ENCODE data around the gene HOXB8. TPM values are rescaled to one million over a fixed set of nuclear protein-coding genes. Genes with fewer than 3 reads are reported as not detected.

HOXB8 gene
- total RNA-seq, 1 experiment from 2014 or later: 28.2 TPM

DNA sequence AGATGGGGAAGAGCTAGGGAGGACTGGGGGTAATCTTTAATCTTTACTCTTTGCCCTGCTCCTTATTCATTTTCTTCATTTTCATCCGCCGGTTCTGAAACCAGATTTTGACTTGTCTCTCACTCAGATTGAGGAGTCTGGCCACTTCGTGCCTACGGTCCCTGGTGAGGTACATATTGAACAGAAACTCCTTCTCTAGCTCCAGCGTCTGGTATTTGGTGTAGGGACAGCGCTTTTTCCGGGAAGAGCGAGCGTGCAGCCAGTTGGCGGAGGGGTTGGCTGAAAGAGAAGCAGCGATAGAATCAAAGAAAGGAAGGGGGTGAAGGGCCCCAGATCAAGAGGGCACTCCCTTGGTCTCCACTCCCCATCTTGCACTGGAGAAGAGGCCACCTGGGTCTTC, 7.8 kb upstream of the HOXB8 start:
- H3K27me3 Mint-ChIP-seq (ENCODE audit: unreplicated experiment): peaks cover 84% of the 10 kb centered on the region
- intact Hi-C loops (cut with micrococcal nuclease; ENCODE audit: unreplicated experiment): no loop called here
- peaks cover 71% of the 10 kb centered on the region for H3K4me1 Mint-ChIP-seq (ENCODE audit: low read depth, unreplicated experiment)

DNA sequence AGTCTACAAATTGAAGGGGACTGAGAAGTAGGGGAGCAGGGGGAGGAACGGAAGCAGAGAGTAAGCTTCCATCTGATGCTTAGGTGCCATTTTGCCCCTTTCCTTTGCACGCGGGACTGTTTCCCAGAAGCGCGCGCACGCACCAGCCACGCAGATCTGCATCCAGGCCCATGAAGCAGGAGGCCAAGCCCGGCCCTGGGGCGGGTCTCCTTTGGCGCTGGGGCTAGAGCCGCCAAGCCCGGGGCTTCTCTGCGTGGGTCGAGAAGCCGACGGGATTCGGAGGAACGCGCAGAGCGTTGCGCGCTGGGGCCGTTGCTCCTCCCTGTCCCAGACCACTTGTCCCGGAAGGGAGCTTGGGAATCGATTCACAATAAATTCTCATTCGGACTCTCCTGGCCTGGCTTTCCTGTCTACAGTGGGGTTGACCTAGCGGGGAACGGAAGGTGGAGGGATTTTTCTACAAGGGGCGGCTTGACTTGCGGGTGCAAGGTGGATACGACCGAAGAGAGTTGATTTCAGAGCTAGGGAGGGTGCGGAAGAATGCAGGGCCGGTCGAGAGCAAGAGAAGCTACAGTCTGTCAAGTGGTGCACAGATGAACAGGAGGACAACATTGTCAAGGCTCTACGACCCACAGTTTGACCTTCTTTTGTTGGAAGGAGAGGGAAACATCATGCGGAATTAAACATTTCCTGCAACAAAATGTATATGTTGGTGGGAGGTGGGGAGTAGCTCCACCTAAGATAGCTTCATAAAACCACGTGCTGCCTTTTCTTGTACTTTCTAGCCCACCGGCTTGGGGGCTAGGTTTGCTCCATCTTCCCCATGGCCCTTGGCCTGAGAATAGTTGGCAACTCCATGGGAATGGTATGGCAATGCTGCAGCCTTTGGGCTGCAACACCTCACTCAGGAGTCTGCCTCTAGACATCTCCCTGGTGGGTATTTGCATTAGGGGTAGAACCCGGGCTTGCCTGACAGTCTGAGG, 6.6 kb upstream of the HOXB8 start:
- Mint-ChIP-seq H3K27ac (ENCODE audit: unreplicated experiment) (peak overlapping the region; percentile 90), H3K4me3 (ENCODE audit: low read depth, unreplicated experiment) (peak overlapping the region; percentile 88), H3K27me3 (ENCODE audit: unreplicated experiment) (peaks cover 88% of the 10 kb centered on the region), H3K9me3 (ENCODE audit: low read depth, unreplicated experiment) (no peaks in the 10 kb centered on the region), H3K4me1 (ENCODE audit: low read depth, unreplicated experiment) (peaks cover 74% of the 10 kb centered on the region), H3K36me3 (ENCODE audit: insufficient read depth, unreplicated experiment) (peaks cover 98% of the 10 kb centered on the region)
- no TSS peak for BruUV-seq (replicated peaks)
- no peak for DNase-seq
- intact Hi-C loops (cut with micrococcal nuclease; ENCODE audit: unreplicated experiment): no loop called here
- CTCF ChIA-PET: interaction anchor here (0.6 to 1.0 kb wide), 3 partner anchors 9 to 20 kb away, joined by 3 to 4 read pairs (median 3); no protein-coding TSS in a partner anchor
- TF ChIP-seq, protein P1, sequence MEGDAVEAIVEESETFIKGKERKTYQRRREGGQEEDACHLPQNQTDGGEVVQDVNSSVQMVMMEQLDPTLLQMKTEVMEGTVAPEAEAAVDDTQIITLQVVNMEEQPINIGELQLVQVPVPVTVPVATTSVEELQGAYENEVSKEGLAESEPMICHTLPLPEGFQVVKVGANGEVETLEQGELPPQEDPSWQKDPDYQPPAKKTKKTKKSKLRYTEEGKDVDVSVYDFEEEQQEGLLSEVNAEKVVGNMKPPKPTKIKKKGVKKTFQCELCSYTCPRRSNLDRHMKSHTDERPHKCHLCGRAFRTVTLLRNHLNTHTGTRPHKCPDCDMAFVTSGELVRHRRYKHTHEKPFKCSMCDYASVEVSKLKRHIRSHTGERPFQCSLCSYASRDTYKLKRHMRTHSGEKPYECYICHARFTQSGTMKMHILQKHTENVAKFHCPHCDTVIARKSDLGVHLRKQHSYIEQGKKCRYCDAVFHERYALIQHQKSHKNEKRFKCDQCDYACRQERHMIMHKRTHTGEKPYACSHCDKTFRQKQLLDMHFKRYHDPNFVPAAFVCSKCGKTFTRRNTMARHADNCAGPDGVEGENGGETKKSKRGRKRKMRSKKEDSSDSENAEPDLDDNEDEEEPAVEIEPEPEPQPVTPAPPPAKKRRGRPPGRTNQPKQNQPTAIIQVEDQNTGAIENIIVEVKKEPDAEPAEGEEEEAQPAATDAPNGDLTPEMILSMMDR (IDR thresholded peaks at IDR 0.05; ENCODE audit: unreplicated experiment): no peak

More for the DNA sequence above, 7.8 kb upstream of the HOXB8 start:
- Mint-ChIP-seq H3K4me3 (ENCODE audit: low read depth, unreplicated experiment) (peak overlapping the region; percentile 88), H3K9me3 (ENCODE audit: low read depth, unreplicated experiment) (no peaks in the 10 kb centered on the region), H3K27ac (ENCODE audit: unreplicated experiment) (peak overlapping the region; percentile 50), H3K36me3 (ENCODE audit: insufficient read depth, unreplicated experiment) (peaks cover 98% of the 10 kb centered on the region)
- CTCF ChIA-PET: interaction anchor here (0.9 kb wide), 1 partner anchor 10 kb away, joined by 3 read pairs; no protein-coding TSS in a partner anchor
- DNase-seq: no peak
- no TSS peak for BruUV-seq (replicated peaks)
- TF ChIP-seq, protein P1 (IDR thresholded peaks at IDR 0.05; ENCODE audit: unreplicated experiment): no peak

DNA sequence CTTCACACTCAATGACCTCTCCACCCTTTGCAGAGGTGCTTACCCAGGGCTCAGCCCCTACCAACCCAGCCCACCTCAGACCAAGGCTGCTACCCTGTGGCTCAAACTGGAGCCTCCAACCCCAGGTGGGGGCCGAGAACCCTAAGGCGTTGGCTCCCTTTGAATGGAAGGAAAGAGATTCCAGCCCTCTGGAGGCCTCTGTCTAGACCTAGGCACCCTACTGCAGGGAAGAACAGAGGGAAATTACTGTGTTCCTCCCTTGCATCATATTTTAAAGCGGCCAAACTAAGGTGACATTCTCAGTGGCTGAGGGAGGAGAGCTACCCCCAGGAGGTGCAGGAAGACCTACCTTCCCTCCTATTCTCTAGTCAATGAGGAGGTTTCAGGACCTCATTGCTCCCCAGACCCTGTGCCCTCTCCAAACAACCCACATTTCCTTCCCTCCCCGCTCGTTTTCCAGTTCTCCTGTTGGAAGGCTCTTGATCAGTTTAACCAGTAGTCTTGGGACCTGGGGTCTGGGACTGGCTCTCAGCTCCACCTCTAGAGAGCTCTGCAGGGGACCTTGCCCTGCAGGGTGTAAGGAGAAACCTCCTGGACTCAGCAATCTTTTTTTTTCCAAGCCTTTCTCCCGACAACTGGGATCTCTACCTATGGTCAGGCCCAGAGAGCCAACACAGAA, 5.5 kb upstream of the HOXB8 start:
- peaks cover 83% of the 10 kb centered on the region for H3K27me3 Mint-ChIP-seq (ENCODE audit: unreplicated experiment)
- peak overlapping the region; percentile 90 for H3K27ac Mint-ChIP-seq (ENCODE audit: unreplicated experiment)
- peaks cover 98% of the 10 kb centered on the region for H3K36me3 Mint-ChIP-seq (ENCODE audit: insufficient read depth, unreplicated experiment)
- no peak for DNase-seq
- H3K4me1 Mint-ChIP-seq (ENCODE audit: low read depth, unreplicated experiment): peaks cover 73% of the 10 kb centered on the region
- TF ChIP-seq, protein P1 (IDR thresholded peaks at IDR 0.05; ENCODE audit: unreplicated experiment): no peak
- H3K4me3 Mint-ChIP-seq (ENCODE audit: low read depth, unreplicated experiment): peak overlapping the region; percentile 88
- CTCF ChIA-PET: interaction anchor here (0.6 to 1.1 kb wide), 2 partner anchors 16 to 405 kb away, joined by 3 to 4 read pairs; no protein-coding TSS in a partner anchor
- intact Hi-C loops (cut with micrococcal nuclease; ENCODE audit: unreplicated experiment): no loop called here
- BruUV-seq (replicated peaks): no TSS peak
- H3K9me3 Mint-ChIP-seq (ENCODE audit: low read depth, unreplicated experiment): no peaks in the 10 kb centered on the region

DNA sequence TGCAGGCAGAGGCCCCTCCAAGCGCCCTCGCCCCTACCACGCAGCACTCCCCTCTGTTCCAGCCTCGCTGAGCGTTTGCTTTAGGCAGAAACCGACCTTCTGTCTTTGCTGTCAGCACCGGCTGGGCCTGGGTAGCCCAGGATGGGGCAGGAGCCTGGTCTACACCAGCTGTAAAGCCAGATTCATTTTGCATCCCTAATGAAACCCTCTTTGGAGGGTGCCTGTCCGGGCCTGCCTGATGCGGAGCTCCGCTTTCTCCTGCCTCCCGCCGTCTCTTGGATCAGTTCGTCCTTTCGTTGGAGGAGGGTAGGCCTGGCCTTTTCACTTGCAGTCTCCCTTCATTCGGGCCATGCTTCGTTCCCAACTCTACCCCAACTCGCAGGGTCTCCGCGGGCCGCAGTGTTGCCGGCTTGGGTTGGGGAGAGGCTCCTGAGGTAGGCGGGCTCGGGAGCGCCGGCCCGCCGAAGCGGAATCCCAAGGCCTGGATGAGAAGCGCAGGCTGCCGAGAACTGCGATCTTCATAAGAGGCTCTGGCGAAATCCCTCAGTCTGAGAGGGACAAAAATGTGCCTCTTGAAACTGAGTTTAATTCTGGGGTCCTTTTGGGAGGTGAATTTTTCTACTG, 4.8 kb upstream of the HOXB8 start:
- intact Hi-C loops (cut with micrococcal nuclease; ENCODE audit: unreplicated experiment): loop anchor here (2.0 to 5.0 kb wide), 4 partner anchors 19 to 595 kb away; no protein-coding TSS in a partner anchor
- Mint-ChIP-seq H3K36me3 (ENCODE audit: insufficient read depth, unreplicated experiment) (peaks cover 98% of the 10 kb centered on the region), H3K4me1 (ENCODE audit: low read depth, unreplicated experiment) (peaks cover 78% of the 10 kb centered on the region), H3K27me3 (ENCODE audit: unreplicated experiment) (peaks cover 89% of the 10 kb centered on the region), H3K4me3 (ENCODE audit: low read depth, unreplicated experiment) (peak overlapping the region; percentile 88), H3K9me3 (ENCODE audit: low read depth, unreplicated experiment) (no peaks in the 10 kb centered on the region), H3K27ac (ENCODE audit: unreplicated experiment) (peak overlapping the region; percentile 90)
- CTCF ChIA-PET: interaction anchor here (1.1 kb wide), 1 partner anchor 404 kb away, joined by 3 read pairs; no protein-coding TSS in a partner anchor
- no TSS peak for BruUV-seq (replicated peaks)
- TF ChIP-seq, protein P1 (IDR thresholded peaks at IDR 0.05; ENCODE audit: unreplicated experiment): no peak
- DNase-seq: no peak

Data from Calu3 (cell line).